Stomach (tissue), 4 donors: Measurements from ENCODE around the gene INSL3.
A peak's percentile ranks its signal among the peaks of the same experiment; 100 is the strongest.

Experiments used
- EP300 ChIP-seq: sonication (generic); formaldehyde crosslinking; IDR thresholded peaks from one replicate; pipeline ENCODE4 v1.6.1; 2017; ENCODE audit warnings: antibody characterized with exemption
- POLR2A ChIP-seq, 4 donors: fragments of 450-650 bp; IDR thresholded peaks; one replicate each; pipeline ENCODE4 v1.6.1; 2016; ENCODE audit warnings: antibody characterized with exemption in 4 of 4, control low read depth in 2 of 4, mild to moderate bottlenecking in 1 of 4, moderate library complexity in 1 of 4
- POLR2AphosphoS5 ChIP-seq, 3 donors: sonication (generic); formaldehyde crosslinking; IDR thresholded peaks; one replicate each; pipeline ENCODE4 v1.6.1; 2016; ENCODE audit warnings: antibody characterized with exemption in 3 of 3
- TF ChIP-seq, protein P1 (sequence below), 7 experiments: fragments of 450-650 bp in 4 of 7; fragments of 200-600 bp in 3 of 7; sonication (generic) in 3 of 7; IDR thresholded peaks; one replicate each; pipeline ENCODE4 v1.5.1; 2016 to 2019; ENCODE audit warnings: antibody characterized with exemption in 7 of 7, control low read depth in 2 of 7, mild to moderate bottlenecking in 1 of 7

DNA sequence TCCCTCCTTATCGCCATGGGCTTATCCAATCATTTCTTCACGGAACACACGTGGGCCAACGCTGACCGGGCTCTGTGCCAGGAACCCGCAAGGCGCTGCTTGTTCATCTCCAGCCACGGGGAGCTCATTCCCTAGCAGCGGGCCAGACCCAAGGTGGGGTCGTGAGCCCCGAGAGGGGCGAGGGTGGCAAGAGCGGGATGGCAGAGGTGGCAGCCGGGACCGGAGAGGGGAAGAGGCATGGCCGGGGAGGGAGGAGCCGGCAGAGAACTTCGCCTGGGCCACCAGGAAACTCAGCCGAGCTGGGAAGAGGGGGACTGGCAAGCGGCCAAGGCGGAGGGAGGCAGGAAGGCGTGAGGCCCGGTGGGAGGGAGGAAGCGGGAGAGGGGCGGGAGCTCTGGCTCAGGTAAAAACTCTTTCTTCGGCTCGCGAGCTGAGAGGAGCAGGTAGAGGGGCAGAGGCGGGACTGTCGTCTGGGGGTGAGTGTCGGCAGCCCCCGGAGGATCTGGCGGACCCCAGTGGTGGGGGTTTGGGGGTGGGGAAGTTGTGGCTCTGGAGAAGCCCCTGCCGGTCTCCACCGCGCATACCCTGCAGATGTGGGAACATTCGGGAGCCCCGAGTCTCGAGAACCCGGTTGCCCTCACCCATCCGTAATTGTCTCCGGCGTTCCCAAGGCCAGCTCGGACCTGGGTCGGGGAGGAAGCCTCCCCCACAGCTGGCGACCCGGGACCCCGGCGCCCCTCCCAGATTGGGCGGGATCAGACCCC lies 26.4 kb downstream of the INSL3 start, which contains the start of gene B3GNT3:
- peak in 2 of 4 donors; percentile 56 to 86 for TF ChIP-seq POLR2A (IDR thresholded peaks at IDR 0.05)
- TF ChIP-seq, protein P1, sequence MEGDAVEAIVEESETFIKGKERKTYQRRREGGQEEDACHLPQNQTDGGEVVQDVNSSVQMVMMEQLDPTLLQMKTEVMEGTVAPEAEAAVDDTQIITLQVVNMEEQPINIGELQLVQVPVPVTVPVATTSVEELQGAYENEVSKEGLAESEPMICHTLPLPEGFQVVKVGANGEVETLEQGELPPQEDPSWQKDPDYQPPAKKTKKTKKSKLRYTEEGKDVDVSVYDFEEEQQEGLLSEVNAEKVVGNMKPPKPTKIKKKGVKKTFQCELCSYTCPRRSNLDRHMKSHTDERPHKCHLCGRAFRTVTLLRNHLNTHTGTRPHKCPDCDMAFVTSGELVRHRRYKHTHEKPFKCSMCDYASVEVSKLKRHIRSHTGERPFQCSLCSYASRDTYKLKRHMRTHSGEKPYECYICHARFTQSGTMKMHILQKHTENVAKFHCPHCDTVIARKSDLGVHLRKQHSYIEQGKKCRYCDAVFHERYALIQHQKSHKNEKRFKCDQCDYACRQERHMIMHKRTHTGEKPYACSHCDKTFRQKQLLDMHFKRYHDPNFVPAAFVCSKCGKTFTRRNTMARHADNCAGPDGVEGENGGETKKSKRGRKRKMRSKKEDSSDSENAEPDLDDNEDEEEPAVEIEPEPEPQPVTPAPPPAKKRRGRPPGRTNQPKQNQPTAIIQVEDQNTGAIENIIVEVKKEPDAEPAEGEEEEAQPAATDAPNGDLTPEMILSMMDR (IDR thresholded peaks at IDR 0.05) = no peak
- TF ChIP-seq POLR2AphosphoS5 (IDR thresholded peaks at IDR 0.05) = peak in 2 of 3 donors; percentile 77 to 82
- no peak for TF ChIP-seq EP300
